ENCODE data around the gene IMPA2. TPM values are rescaled to one million over a fixed set of nuclear protein-coding genes. Genes with fewer than 3 reads are reported as not detected.

The IMPA2 gene
- total RNA-seq, 1 donor from 2014 or later, result 41.9 TPM

DNA sequence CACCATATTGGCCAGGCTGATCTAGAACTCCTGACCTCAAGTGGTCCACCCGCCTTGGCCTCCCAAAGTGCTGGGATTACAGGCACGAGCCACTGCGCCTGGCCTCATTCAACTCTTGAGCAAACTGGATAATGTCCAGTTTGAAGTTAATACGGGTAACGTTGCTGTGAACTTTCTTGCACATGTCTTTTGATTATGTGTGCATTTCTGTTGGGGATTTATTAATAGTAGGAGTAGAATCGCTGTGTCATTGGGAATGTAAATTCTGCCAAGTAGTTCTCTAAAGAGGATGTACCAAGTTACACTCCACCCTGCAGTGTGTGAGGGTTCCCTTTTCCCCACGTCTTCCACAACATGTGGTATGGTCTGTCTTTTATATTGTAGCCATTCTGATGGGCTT is 6.2 kb downstream of the IMPA2 start:
- Histone ChIP-seq H3K27me3 (no peaks in the 10 kb centered on the region), H3K4me3 (no peak overlapping the region), H3K36me3 (no peaks in the 10 kb centered on the region), H3K9me3 (ENCODE audit: low read depth) (no peaks in the 10 kb centered on the region), H3K4me1 (peaks cover 40% of the 10 kb centered on the region), H3F3A (ENCODE audit: low read depth) (peaks cover 5% of the 10 kb centered on the region), H4K20me1 (ENCODE audit: low read depth) (peaks cover 93% of the 10 kb centered on the region), H2AFZ (replicated peaks) (no peak overlapping the region), H3K27ac (no peak overlapping the region), H3K9ac (no peak overlapping the region), H3K4me2 (no peak overlapping the region), H3K79me2 (ENCODE audit: low read depth) (peaks cover 98% of the 10 kb centered on the region)
- peaks cover 65% of the 10 kb centered on the region for H3K4me1 Mint-ChIP-seq
- H3K36me3 Mint-ChIP-seq, result peaks cover 6% of the 10 kb centered on the region
- H3K27ac Mint-ChIP-seq, result no peak overlapping the region
- no peak overlapping the region for H3K4me3 Mint-ChIP-seq
- TF ChIP-seq EZH2phosphoT487 (IDR thresholded peaks at IDR 0.05) (no peak), EZH2 (IDR thresholded peaks at IDR 0.05) (no peak)
- TF ChIP-seq, protein P1, sequence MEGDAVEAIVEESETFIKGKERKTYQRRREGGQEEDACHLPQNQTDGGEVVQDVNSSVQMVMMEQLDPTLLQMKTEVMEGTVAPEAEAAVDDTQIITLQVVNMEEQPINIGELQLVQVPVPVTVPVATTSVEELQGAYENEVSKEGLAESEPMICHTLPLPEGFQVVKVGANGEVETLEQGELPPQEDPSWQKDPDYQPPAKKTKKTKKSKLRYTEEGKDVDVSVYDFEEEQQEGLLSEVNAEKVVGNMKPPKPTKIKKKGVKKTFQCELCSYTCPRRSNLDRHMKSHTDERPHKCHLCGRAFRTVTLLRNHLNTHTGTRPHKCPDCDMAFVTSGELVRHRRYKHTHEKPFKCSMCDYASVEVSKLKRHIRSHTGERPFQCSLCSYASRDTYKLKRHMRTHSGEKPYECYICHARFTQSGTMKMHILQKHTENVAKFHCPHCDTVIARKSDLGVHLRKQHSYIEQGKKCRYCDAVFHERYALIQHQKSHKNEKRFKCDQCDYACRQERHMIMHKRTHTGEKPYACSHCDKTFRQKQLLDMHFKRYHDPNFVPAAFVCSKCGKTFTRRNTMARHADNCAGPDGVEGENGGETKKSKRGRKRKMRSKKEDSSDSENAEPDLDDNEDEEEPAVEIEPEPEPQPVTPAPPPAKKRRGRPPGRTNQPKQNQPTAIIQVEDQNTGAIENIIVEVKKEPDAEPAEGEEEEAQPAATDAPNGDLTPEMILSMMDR (IDR thresholded peaks at IDR 0.05), result no peak
- H3K27me3 Mint-ChIP-seq (ENCODE audit: insufficient read depth, low read depth), result peaks cover 15% of the 10 kb centered on the region
- H3K9me3 Mint-ChIP-seq, result no peaks in the 10 kb centered on the region
- DNase-seq (ENCODE audit: low spot score), result no peak

DNA sequence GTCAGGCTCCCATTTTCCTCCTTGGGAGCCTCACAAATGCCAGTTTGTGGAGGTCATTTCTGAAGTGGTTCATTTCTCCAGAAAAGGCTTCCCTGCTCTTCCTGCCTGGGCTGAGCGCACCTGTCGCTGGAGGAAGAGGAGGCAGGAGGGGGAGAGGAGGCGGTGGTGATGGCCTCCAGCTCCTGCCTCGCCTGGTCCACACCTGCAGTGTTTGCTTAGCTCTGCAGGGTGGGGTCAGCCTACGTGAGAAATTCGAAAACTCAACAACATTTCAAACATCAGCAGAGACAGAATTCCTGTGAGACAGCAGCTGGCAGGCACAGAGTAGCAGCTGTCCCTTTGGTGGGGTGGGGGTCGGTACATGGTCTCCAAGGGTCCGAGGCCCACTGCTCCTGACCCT is 7.9 kb downstream of the IMPA2 start:
- Mint-ChIP-seq H3K36me3 (peaks cover 8% of the 10 kb centered on the region), H3K27me3 (ENCODE audit: insufficient read depth, low read depth) (peaks cover 6% of the 10 kb centered on the region), H3K4me1 (peaks cover 52% of the 10 kb centered on the region), H3K4me3 (no peak overlapping the region), H3K9me3 (no peaks in the 10 kb centered on the region), H3K27ac (no peak overlapping the region)
- H3K27ac ChIP-seq, result no peak overlapping the region
- no peaks in the 10 kb centered on the region for H3K27me3 ChIP-seq
- H3K4me1 ChIP-seq, result peaks cover 25% of the 10 kb centered on the region
- H3K4me2 ChIP-seq, result no peak overlapping the region
- H4K20me1 ChIP-seq (ENCODE audit: low read depth), result peaks cover 86% of the 10 kb centered on the region
- no peak overlapping the region for H3K4me3 ChIP-seq
- no peaks in the 10 kb centered on the region for H3K36me3 ChIP-seq
- TF ChIP-seq, protein P1 (IDR thresholded peaks at IDR 0.05), result no peak
- TF ChIP-seq EZH2phosphoT487 (IDR thresholded peaks at IDR 0.05) (no peak), EZH2 (IDR thresholded peaks at IDR 0.05) (no peak)
- no peaks in the 10 kb centered on the region for H3F3A ChIP-seq (ENCODE audit: low read depth)
- no peak for DNase-seq (ENCODE audit: low spot score)
- no peak overlapping the region for H2AFZ ChIP-seq (replicated peaks)
- H3K79me2 ChIP-seq (ENCODE audit: low read depth), result peaks cover 92% of the 10 kb centered on the region
- no peaks in the 10 kb centered on the region for H3K9me3 ChIP-seq (ENCODE audit: low read depth)
- no peak overlapping the region for H3K9ac ChIP-seq

DNA sequence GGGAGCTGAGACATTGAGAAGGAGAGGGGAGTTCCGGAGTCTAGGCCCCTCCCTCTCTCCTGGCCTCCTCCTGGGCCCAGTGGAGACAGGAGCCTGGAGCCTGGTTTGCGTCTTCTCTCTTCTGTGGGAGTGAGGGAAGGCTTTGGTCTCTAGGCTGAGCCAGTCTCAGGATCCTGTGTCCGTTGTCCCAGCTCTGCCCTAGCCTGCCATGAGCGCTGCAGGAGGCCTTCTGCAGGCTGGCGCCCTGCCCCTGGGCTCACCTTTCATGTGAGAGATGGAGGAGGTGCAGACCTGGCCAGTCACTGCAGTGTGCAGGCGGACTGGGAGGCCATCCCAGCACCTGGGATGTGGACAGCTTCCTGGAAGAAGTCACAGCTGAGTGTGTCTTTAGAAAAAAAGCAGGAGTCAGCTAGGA is 8.7 kb downstream of the IMPA2 start:
- Histone ChIP-seq H3F3A (ENCODE audit: low read depth) (peaks cover 4% of the 10 kb centered on the region), H3K27ac (no peak overlapping the region), H3K79me2 (ENCODE audit: low read depth) (peaks cover 84% of the 10 kb centered on the region), H2AFZ (replicated peaks) (no peak overlapping the region), H3K4me3 (no peak overlapping the region), H3K4me2 (peak overlapping the region; percentile 3), H3K4me1 (peaks cover 25% of the 10 kb centered on the region), H3K27me3 (no peaks in the 10 kb centered on the region), H3K9me3 (ENCODE audit: low read depth) (no peaks in the 10 kb centered on the region), H3K36me3 (no peaks in the 10 kb centered on the region), H3K9ac (no peak overlapping the region), H4K20me1 (ENCODE audit: low read depth) (peaks cover 92% of the 10 kb centered on the region)
- Mint-ChIP-seq H3K36me3 (peaks cover 8% of the 10 kb centered on the region), H3K27ac (no peak overlapping the region), H3K27me3 (ENCODE audit: insufficient read depth, low read depth) (peaks cover 5% of the 10 kb centered on the region), H3K4me1 (peaks cover 57% of the 10 kb centered on the region), H3K4me3 (peak overlapping the region; percentile 69), H3K9me3 (no peaks in the 10 kb centered on the region)
- TF ChIP-seq, protein P1 (IDR thresholded peaks at IDR 0.05), result no peak
- no peak for TF ChIP-seq EZH2 (IDR thresholded peaks at IDR 0.05)
- TF ChIP-seq EZH2phosphoT487 (IDR thresholded peaks at IDR 0.05), result no peak
- DNase-seq (ENCODE audit: low spot score), result peak; percentile 20

Measured in neural progenitor cell (in vitro differentiated cells).